ENCODE results near the gene C16orf96.

DNA sequence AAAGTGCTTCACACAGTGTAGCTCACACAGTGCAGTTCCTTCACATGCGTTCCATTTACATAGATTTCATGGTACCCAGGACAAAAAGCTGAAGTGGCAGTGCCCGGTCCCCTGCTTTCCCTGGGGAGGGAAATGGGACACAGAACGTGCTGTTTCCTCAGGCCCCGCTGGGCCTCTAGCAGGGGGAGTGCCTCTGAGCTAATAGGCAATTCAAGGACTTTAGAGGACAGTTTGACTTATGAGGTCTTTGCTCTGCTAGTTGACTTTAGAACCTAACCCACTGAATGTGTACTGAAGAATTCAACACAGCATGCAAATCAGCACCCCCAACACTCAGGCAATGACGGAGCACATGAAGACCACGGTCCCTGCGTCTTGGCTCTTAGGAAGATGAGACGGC lies 24.3 kb upstream of the C16orf96 start:
- TF ChIP-seq, protein P1, sequence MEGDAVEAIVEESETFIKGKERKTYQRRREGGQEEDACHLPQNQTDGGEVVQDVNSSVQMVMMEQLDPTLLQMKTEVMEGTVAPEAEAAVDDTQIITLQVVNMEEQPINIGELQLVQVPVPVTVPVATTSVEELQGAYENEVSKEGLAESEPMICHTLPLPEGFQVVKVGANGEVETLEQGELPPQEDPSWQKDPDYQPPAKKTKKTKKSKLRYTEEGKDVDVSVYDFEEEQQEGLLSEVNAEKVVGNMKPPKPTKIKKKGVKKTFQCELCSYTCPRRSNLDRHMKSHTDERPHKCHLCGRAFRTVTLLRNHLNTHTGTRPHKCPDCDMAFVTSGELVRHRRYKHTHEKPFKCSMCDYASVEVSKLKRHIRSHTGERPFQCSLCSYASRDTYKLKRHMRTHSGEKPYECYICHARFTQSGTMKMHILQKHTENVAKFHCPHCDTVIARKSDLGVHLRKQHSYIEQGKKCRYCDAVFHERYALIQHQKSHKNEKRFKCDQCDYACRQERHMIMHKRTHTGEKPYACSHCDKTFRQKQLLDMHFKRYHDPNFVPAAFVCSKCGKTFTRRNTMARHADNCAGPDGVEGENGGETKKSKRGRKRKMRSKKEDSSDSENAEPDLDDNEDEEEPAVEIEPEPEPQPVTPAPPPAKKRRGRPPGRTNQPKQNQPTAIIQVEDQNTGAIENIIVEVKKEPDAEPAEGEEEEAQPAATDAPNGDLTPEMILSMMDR (IDR thresholded peaks at IDR 0.05) = no peak
- TF ChIP-seq EZH2 (IDR thresholded peaks at IDR 0.05; ENCODE audit: borderline replicate concordance, insufficient read depth, low read depth, low read length, poor library complexity, severe bottlenecking) = no peak
